MCF 10A (cell line): ENCODE results near the gene MAP6. TPM values are rescaled to one million over a fixed set of nuclear protein-coding genes. Genes with fewer than 3 reads are reported as not detected.

Source experiments
- BruUV-seq: library from RNA; stranded (reverse); fragments of 400-500 nt; replicated peaks from 2 replicates; lab custom pipeline; 2021; lab: Mats Ljungman, UMichigan
- CTCF ChIA-PET: fragments of 300-600 bp; sonication (Branson Sonifier 250); formaldehyde crosslinking; extraction: SDS; loops from one replicate; lab custom pipeline; 2021; ENCODE audit warnings: antibody characterized with exemption, inconsistent platforms; lab: Yijun Ruan, JAX
- POLR2A ChIA-PET: fragments of 300-600, 350-650 bp; sonication (Branson Sonifier 250); formaldehyde crosslinking; extraction: SDS; loops from one replicate; lab custom pipeline; 2020; ENCODE audit warnings: antibody characterized with exemption, inconsistent platforms; lab: Yijun Ruan, JAX
- DNase-seq: peaks from one replicate; pipeline ENCODE4 v3.0.0-alpha.2; 2018; ENCODE audit not compliant: unreplicated experiment
- H3K27ac Mint-ChIP-seq: one replicate; pipeline ENCODE4 v1.8.0; 2022; ENCODE audit warnings: mild to moderate bottlenecking, low read depth, mixed read lengths; ENCODE audit not compliant: unreplicated experiment
- H3K27me3 Mint-ChIP-seq: one replicate; pipeline ENCODE4 v1.8.0; 2022; ENCODE audit warnings: mixed read lengths; ENCODE audit not compliant: insufficient read depth, unreplicated experiment
- H3K36me3 Mint-ChIP-seq: one replicate; pipeline ENCODE4 v1.8.0; 2022; ENCODE audit warnings: mild to moderate bottlenecking, moderate library complexity, mixed read lengths; ENCODE audit not compliant: insufficient read depth, unreplicated experiment
- H3K4me1 Mint-ChIP-seq: one replicate; pipeline ENCODE4 v1.8.0; 2022; ENCODE audit warnings: mixed read lengths; ENCODE audit not compliant: insufficient read depth, unreplicated experiment
- H3K4me3 Mint-ChIP-seq: one replicate; pipeline ENCODE4 v1.8.0; 2022; ENCODE audit warnings: mild to moderate bottlenecking, moderate library complexity, mixed read lengths; ENCODE audit not compliant: unreplicated experiment
- H3K9me3 Mint-ChIP-seq: one replicate; pipeline ENCODE4 v1.8.0; 2022; ENCODE audit warnings: mixed read lengths; ENCODE audit not compliant: unreplicated experiment
- CTCF ChIP-seq: fragments of 200-600 bp; IDR thresholded peaks from one replicate; pipeline ENCODE4 v1.8.0; 2022; ENCODE audit warnings: antibody characterized with exemption, mild to moderate bottlenecking; ENCODE audit not compliant: unreplicated experiment
- intact Hi-C: fragments of 100-400 bp; cut with micrococcal nuclease; formaldehyde crosslinking; loops from 2 replicates; pipeline ENCODE4 v1.14.1; 2022
- total RNA-seq: library from RNA; stranded (reverse); gene quantifications from 2 replicates; pipeline ENCODE4 v1.2.3, GENCODE V29; 2022

MAP6 gene
- total RNA-seq, 1 experiment from 2014 or later = not detected

GRCh38 chr11:75562048-75562835 is 106.6 kb downstream of the MAP6 start, which contains the start of gene SERPINH1:
TSS of gene SERPINH1 (plus strand) at chr11:75562253. CDS start at chr11:75566350, 4,097 bp downstream.
- H3K27me3 Mint-ChIP-seq = no peaks in the 10 kb centered on the region
- BruUV-seq = no TSS peak
- peaks cover 8% of the 10 kb centered on the region for H3K36me3 Mint-ChIP-seq
- intact Hi-C loops = loop anchor here (1.0 kb wide), 1 partner anchor 15 kb away; no protein-coding TSS in a partner anchor
- peak within 1 kb of the TSS; percentile 92 for H3K4me3 Mint-ChIP-seq
- TF ChIP-seq CTCF = no peak
- ChIA-PET CTCF (interaction anchor here (0.6 to 1.1 kb wide), 7 partner anchors 14 to 1162 kb away, joined by 3 to 4 read pairs (median 3); no protein-coding TSS in a partner anchor), POLR2A (interaction anchor here (0.6 to 2.2 kb wide), 22 partner anchors 8 to 1114 kb away, joined by 3 to 15 read pairs (median 4); partner anchors contain the start of genes GDPD5 and RPS3)
- peaks cover 41% of the 10 kb centered on the region for H3K4me1 Mint-ChIP-seq
- DNase-seq = peak; percentile 83
- peak within 1 kb of the TSS; percentile 94 for H3K27ac Mint-ChIP-seq
- no peaks in the 10 kb centered on the region for H3K9me3 Mint-ChIP-seq

- TF ChIP-seq CTCF = no peak
- Mint-ChIP-seq H3K9me3 (no peaks in the 10 kb centered on the region), H3K36me3 (peaks cover 8% of the 10 kb centered on the region), H3K27ac (peak overlapping the region; percentile 94), H3K4me1 (peaks cover 46% of the 10 kb centered on the region), H3K27me3 (no peaks in the 10 kb centered on the region), H3K4me3 (peak overlapping the region; percentile 92)
- CTCF ChIA-PET = interaction anchor here (0.6 to 1.1 kb wide), 5 partner anchors 106 to 1163 kb away, joined by 3 to 5 read pairs (median 3); no protein-coding TSS in a partner anchor
- POLR2A ChIA-PET = interaction anchor here (0.6 to 2.2 kb wide), 10 partner anchors 12 to 402 kb away, joined by 3 to 15 read pairs (median 4); partner anchors contain the start of genes GDPD5 and RPS3
- no TSS peak for BruUV-seq
- DNase-seq = no peak
- intact Hi-C loops = loop anchor here (1.0 kb wide), 1 partner anchor 14 kb away; no protein-coding TSS in a partner anchor
Measured at GRCh38 chr11:75561426-75562047, 107.3 kb downstream of the MAP6 start.

GRCh38 chr11:75560644-75561043 is 108.2 kb downstream of the MAP6 start:
- H3K4me3 Mint-ChIP-seq = peak overlapping the region; percentile 92
- CTCF ChIA-PET = interaction anchor here (0.6 to 2.3 kb wide), 7 partner anchors 14 to 1979 kb away, joined by 3 to 6 read pairs (median 4); no protein-coding TSS in a partner anchor
- H3K36me3 Mint-ChIP-seq = peaks cover 3% of the 10 kb centered on the region
- H3K4me1 Mint-ChIP-seq = peaks cover 44% of the 10 kb centered on the region
- H3K27me3 Mint-ChIP-seq = no peaks in the 10 kb centered on the region
- no TSS peak for BruUV-seq
- POLR2A ChIA-PET = interaction anchor here (2.1 kb wide), 1 partner anchor 253 kb away, joined by 4 read pairs; no protein-coding TSS in a partner anchor
- intact Hi-C loops = no loop called here
- no peak for TF ChIP-seq CTCF
- H3K9me3 Mint-ChIP-seq = no peaks in the 10 kb centered on the region
- H3K27ac Mint-ChIP-seq = no peak overlapping the region
- no peak for DNase-seq
